Lower leg skin (tissue), 4 donors: ENCODE measurements around the gene GSK3B. TPM values are rescaled to one million over a fixed set of nuclear protein-coding genes. Genes with fewer than 3 reads are reported as not detected.

Experiments
- DNase-seq, 2 donors: peaks; one replicate each; pipeline ENCODE4 v3.0.0-alpha.2; 2019; ENCODE audit warnings: low spot score in 2 of 2
- H3K4me3 ChIP-seq: fragments of 200-600 bp; sonication (generic); 2 replicates; pipeline ENCODE4 v1.5.1; 2017; ENCODE audit warnings: mild to moderate bottlenecking, low read depth; ENCODE audit not compliant: poor library complexity, severe bottlenecking
- CTCF ChIP-seq, 3 donors: fragments of 450-650 bp; IDR thresholded peaks; one replicate each; pipeline ENCODE4 v1.5.1; 2016; ENCODE audit warnings: antibody characterized with exemption in 3 of 3, mild to moderate bottlenecking in 3 of 3, moderate library complexity in 2 of 3
- POLR2A ChIP-seq, 2 donors: fragments of 450-650 bp; IDR thresholded peaks; one replicate each; pipeline ENCODE4 v1.6.1; 2016 to 2017; ENCODE audit warnings: antibody characterized with exemption in 2 of 2, mild to moderate bottlenecking in 1 of 2, moderate library complexity in 1 of 2
- WGBS, 2 donors: methylation state at CpG; one replicate each; pipeline ENCODE4 v1.1.5; 2018; 5-methylcytosine and 5-hydroxymethylcytosine counted together
- intact Hi-C: fragments of 100-400 bp; cut with DNase I; formaldehyde crosslinking; loops from one replicate; pipeline ENCODE4 v1.15.0; 2023; ENCODE audit warnings: low total_unique reads
- total RNA-seq, 4 donors: library from RNA; depleted of rRNA; stranded (reverse); fragments of >200 nt; gene quantifications; one replicate each; pipeline ENCODE4 v1.1.0, GENCODE V29; 2016

The GSK3B gene
- total RNA-seq, 4 donors from 2014 or later, result 37.3 to 48.7 (median 46.0) TPM

GRCh38 chr3:120049881-120050539, 44.2 kb downstream of the GSK3B start:
- WGBS, 2 donors, result 80 to 85% methylated on average over 4 of the region's 4 CpGs
- DNase-seq, result no peak
- intact Hi-C loops, result no loop called here
- TF ChIP-seq POLR2A (IDR thresholded peaks at IDR 0.05), result no peak
- no peak overlapping the region for H3K4me3 ChIP-seq

GRCh38 chr3:120049072-120049471, 45.2 kb downstream of the GSK3B start:
- 46 to 77% methylated on average over 2 of the region's 2 CpGs for WGBS, 2 donors

GRCh38 chr3:120048355-120049041, 45.7 kb downstream of the GSK3B start:
- intact Hi-C loops, result no loop called here
- DNase-seq, result no peak
- TF ChIP-seq CTCF (IDR thresholded peaks at IDR 0.05) (no peak), POLR2A (IDR thresholded peaks at IDR 0.05) (no peak)
- H3K4me3 ChIP-seq, result no peak overlapping the region

More at GRCh38 chr3:120049072-120049471, 45.2 kb downstream of the GSK3B start:
- no peak for TF ChIP-seq CTCF (IDR thresholded peaks at IDR 0.05)
- TF ChIP-seq POLR2A (IDR thresholded peaks at IDR 0.05), result no peak
- intact Hi-C loops, result no loop called here
- H3K4me3 ChIP-seq, result no peak overlapping the region
- no peak for DNase-seq

GRCh38 chr3:120047686-120048085, 46.6 kb downstream of the GSK3B start:
- DNase-seq, result no peak
- WGBS, 2 donors, result 92 to 98% methylated on average over 1 of the region's 1 CpG
- TF ChIP-seq CTCF (IDR thresholded peaks at IDR 0.05), result no peak
- no peak for TF ChIP-seq POLR2A (IDR thresholded peaks at IDR 0.05)
- H3K4me3 ChIP-seq, result no peak overlapping the region
- intact Hi-C loops, result no loop called here

- WGBS, 2 donors, result 95 to 96% methylated on average over 8 of the region's 8 CpGs
- H3K4me3 ChIP-seq, result no peak overlapping the region
- TF ChIP-seq CTCF (IDR thresholded peaks at IDR 0.05), result no peak
- no peak for TF ChIP-seq POLR2A (IDR thresholded peaks at IDR 0.05)
- DNase-seq, result no peak
- intact Hi-C loops, result no loop called here
These were observed 53.4 kb downstream of the GSK3B start for GRCh38 chr3:120040813-120041377.
